NCI-H82 treated with DMSO at 0.1 percent for 48 hours (cell line): ENCODE measurements around the gene UNC93A.
"Not testable (repeated sequence)": the region's sequence is repeated elsewhere in the genome, so short reads cannot be mapped to it uniquely, and the experiment has no call there.

Experiments
- DNase-seq: peaks from one replicate; lab custom pipeline; 2025; ENCODE audit not compliant: unreplicated experiment; lab: John Stamatoyannopoulos, UW

The UNC93A gene

DNA sequence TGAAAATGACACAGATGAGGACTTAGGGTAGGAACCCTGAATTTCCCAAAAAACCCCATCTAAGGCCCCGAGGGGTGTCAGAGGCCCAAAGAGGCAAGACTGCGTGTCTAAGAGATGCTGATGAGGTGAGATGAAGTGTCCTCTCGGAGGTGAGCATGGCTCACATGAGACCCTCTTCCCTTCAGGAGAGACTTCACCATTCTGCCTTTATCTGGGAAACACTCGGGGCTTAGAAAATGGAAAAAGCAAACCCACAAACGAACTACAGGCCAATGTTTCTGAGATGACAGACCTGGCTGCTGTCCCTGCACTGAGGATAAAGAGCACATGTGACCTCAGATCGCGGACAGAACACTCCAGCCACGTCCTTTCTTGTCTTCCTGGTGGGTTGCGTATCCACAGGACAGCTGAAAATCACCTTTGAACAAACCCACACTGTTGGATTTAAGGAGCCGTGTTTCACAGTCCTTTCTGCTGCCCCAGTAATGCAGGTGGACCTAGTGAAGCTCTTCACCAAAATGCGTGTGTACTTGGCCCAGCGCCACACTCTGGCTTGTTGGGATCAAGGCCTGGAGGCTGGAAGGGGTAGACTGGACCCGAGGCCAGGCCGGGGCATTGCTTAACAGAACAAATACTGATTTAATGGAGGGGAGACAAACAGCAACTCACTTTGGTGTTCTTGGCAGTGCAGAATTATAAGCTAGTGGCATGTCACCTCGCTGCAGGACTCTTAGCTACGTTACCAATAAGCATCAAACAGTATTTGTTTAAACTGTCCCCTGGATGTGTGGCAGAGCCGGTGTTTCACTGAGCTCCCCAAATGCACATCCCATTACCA is 18.5 kb downstream of the UNC93A start:
- DNase-seq = not testable (repeated sequence)

DNA sequence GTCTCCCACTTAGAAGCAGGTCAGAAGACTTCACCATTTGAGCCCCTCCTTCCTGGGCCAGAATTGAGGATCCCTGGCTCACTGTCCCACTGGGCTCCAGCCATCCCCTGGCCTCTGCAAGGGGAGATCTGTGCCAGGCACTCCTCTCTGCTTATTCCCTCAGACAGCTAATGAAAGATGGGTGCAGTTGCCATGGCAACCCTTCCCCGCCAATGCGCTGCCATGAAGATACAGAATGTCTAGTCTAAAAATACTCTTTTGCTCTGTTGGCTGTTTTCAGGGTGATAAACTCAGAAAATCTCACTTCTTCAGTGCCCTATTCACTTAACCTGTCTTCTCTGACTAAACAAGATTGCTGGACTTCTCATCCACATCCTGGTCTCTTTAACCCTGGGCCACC is 20.2 kb downstream of the UNC93A start:
- no peak for DNase-seq

DNA sequence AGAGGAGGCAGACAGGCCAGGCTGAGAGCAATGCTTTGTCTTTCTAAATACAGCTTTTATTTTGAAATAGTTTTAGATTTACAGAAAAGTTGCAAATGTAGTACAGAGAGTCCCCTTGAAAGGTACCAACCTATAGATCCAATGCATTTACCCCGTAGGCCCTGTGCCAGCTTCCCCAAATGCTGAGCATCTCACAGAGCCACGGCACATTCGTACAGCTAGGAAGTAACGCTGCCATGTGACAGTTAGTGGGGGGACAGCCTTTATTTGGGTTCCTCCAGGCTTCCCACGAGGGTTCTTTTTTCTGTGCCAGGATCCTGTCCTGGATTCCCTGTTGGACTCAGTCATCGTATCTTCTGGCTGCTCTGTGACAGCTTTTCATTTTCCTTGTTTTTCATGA is 20.6 kb downstream of the UNC93A start:
- DNase-seq = not testable (repeated sequence)

DNA sequence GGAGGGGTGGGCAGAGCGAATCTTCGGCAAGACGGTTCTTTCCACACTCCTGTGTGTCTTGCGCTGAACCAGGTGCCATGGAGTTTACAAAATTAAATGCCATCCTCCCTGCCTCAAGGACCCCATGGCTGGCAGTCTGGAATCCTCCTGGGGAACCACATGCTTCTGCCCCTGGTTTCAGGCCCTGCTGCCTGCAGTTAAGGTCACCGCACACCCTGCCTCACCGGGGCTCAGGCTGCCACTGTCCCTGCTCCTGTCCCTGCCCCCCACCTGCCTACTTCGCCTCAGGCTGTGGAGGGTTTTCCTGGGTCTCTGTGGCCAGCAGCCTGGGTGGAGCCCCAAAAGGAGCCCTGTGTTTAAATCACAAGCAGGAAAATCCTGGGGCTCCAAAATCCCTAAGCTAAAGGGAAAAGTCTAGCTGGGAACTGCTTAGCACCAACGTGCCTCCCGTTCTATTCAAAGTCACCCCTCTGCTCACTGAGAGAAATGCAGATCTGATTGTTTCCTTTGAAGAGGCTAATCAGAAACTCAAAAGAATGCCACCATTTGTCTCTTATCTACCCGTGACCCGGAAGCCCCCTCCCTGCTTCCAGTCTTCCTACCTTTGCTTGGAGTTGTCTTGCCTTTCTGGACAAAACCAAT is 23.2 kb downstream of the UNC93A start:
- no peak for DNase-seq

DNA sequence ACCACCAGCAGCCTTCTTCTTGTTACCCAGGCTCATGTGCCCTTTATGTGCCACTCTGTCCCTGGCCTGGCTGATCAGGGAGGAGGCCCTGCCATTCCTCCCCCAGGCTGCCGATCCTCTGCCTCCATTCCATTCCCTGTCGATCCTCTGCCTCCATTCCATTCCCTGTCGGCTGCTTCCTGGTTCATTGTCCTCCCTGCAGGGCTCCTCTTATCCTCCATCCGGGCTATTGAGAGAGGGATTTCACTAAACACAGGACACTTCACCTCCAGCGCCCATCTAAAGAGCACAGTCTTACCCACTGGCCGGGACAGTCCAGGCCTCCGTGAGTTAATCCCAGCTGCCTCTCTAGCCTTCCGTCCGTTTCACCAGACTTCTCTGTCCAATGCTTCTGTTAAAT is 26.1 kb downstream of the UNC93A start:
- no peak for DNase-seq

DNA sequence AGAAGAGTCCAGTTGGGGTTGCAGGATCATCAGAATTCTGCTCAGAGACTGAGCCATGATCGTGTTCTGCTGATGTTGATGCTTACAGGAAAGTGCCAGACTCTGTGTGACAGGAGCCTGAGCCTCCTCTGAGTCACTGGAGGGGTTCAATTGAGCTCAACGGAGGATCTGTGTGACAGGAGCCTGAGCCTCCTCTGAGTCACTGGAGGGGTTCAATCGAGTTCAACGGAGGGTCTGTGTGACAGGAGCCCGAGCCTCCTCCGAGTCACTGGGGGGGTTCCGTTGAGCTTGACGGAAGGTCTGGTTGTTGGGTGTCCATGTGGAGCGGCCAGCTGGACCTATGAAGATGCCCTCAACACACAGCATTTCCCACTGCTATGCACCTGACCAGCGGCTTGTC is 27.2 kb downstream of the UNC93A start:
- DNase-seq = not testable (repeated sequence)

DNA sequence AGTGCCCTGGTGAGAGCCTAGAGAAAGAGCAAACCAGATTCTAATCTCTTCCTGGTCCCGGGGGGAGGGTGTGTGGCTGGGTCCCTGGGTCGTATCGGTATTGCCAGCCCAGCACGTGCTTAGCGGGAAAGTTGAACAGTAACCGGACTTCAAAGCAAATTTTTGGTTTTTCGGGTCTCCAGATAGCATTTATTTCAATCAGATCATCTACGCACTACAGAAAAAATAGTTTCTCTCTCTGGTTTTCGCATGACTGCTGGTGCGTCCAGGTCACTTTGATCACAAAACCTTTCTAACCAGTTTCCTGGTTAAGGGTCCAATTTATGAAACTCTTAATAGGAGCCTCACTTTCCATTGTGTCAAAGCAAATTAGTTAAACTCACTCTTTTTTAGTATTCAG is 27.7 kb downstream of the UNC93A start:
- DNase-seq = not testable (repeated sequence)

DNA sequence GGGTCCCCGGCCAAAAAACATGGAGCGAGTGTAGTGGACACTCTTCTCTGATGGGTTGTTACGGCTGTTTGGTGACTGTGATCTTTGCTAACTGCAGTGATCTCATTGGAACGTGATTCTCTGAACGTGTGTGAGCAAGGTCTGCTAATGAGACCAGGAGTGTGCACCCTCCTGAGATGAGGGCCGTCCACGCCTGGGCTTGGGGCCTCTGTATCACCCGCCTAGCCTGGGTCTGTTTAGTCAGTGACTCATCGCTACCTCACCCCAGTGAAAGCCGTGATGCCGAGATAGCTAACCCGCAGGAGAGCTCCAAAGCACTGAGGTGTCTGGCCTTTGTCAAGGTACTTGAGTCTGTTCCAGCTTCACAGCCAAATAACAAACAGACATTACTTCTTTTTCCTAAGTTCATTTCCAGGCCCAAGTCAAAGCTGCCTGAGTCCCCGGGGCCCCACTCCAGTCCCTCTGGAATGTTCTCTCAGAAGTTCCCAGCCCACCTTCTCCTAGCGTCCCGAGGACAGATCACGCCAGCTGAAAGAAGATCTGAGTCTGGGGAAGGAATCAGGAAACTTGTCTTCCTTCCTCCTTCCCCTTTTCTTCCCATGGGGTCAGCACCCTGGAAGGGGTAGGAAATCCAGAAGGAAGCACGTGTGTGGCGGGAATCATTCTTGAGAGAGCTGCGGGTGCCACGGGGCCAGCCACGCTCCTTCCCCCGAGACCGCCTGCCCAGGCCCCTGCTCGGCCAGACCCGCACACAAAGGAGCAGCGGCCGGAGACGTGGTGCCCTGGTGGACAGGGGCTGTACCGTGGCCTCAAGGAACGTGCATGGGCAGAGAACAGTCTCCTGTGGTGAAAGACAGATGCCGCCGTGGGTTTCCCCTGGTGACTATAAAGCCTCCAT is 29.0 kb downstream of the UNC93A start:
- not testable (repeated sequence) for DNase-seq

DNA sequence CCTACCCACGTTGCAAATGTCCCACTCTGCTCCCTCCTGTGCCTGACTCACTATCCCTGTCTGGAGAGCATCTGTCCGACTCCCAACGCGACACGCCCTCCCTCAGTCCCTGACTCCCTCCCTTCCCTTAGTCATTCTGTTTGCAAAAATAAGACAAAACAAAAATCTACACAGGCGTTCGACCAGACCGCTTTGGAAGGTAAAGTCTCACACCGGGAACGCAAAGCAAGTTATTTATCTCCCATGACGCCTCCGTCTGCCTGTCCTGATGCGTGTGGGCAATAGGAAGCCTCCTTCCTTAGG is 29.6 kb downstream of the UNC93A start:
- not testable (repeated sequence) for DNase-seq

DNA sequence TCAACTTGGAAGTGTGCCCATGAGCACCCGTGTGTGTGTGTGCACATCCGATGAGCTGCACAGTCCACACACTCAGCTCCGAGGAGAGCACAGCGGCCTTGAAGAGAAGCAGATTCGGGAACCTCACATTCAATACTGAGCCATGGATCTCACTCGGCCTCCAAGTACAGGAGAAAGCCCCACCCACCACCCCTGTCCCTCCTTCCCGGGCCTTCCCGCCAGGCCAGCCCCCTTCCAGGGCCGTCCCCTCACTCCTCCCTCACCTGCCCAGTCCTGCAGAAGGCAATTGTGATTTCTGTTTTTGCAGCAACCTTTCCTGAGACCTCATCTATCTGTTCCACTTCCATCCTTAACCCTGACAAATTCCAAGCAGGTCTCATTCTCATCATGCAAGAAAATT is 30.1 kb downstream of the UNC93A start:
- not testable (repeated sequence) for DNase-seq

DNA sequence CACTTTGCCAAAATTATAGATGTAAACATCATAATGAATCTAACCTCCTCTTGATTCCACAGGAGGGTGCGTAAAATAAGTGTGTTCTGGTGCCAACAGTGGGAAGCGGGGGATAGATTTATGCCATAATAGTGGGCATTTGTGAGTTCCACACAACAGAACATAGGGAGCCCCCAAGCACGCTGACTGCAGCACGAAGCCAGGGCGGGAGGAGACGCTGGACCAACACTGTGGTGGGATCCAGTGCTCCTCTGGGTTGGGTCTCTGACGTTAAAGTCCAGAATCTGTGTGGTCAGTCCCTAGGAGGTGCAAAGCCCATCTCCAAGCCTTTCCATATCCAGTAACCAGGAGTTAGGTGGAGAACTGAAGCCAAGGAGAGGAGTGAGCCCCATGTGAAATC is 32.0 kb downstream of the UNC93A start:
- DNase-seq = no peak

DNA sequence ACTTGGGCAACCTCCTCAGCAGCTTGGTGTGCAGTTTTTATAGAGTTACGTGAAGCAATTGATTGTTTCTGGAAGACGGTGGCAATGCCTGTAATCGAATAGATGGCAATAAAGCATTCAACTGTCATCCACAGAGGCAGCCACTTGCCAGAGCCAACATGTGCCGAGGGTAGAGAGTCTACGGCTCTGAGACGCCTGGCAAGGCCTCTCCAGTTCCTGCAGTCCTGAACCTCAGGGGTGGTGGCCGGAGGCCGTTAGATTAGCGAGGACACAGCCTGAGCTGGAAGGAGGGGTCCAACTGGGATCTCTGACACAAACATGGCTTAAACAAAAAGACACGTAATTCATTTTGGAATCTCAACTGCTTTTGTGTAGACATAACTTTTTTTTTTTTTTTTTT is 33.0 kb downstream of the UNC93A start:
- no peak for DNase-seq

DNA sequence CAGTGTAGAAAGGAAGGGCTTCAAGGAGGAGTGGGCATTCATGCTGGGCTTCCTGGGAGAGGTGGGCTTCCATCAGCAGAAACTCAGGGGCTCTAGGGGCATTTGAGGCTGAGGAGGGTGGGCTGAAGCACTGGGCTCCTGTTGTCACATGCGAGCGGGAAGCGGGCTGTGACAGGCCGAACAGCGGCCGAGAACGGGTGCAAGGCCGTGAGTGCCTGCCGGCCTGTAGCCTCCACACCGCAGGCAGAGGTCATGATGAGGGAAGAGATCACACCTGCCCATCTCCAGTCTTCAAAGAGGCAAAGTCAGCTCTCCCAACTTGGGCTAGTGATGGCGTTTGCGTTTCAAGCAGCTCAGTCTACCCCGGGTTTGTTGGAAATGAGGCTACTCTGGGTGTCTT is 34.7 kb downstream of the UNC93A start:
- DNase-seq = no peak

DNA sequence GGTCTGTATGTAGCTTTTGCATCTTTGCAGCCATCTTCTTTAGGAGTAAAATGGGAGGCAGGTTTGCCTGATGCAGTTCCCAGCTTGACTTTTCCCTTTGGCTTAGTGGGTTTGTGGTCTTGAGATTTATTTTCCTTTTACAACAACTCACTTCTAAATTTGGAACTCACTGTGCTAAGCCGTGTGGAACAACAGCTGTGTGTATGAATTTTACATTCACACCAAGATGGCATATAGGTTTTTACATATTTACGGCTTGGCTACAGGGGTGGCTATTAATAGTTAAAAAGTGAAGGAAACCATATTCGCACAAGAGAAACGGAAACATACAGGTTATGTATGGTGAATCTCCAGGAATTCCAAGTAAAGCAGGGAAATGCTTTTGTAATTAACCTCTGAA is 36.3 kb downstream of the UNC93A start:
- DNase-seq = no peak

DNA sequence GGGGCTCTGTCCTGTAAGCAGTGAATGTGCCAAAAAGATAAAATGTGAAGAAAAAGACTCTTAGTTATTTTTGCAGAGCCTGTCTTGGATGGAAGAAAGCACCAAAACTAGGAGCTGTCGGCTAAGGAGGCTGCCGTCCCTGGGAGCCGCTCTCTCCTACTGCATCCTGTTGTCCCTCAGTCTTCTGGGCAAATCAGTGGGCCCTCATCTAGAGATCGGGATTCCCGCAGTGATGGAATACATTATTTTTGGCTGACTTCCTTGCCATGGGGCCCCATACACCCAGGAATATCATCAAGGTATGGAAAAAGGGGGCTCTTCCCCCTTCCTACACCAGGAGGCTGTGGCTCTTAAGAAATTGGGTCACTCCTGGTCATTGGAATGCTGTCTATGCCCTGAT is 37.0 kb downstream of the UNC93A start:
- no peak for DNase-seq

DNA sequence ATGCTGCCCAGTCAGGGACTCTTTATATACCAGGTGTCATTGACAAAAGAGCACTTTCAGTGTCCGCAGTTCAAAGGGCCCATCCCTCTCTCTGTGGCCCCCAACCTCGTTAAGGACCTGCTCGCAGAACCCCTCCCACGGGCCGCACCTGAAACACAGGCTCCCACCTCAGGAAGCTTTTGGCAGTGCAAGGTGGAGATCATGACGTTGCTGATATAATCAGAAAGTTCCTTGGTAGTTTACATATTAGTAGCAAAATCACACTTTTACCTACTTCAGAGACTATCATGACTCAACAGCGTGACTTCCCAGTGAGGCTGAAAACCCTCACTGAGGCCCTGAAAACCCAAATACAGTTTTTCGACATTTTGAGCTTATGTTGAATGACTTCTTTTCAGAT is 37.9 kb downstream of the UNC93A start:
- DNase-seq = no peak

DNA sequence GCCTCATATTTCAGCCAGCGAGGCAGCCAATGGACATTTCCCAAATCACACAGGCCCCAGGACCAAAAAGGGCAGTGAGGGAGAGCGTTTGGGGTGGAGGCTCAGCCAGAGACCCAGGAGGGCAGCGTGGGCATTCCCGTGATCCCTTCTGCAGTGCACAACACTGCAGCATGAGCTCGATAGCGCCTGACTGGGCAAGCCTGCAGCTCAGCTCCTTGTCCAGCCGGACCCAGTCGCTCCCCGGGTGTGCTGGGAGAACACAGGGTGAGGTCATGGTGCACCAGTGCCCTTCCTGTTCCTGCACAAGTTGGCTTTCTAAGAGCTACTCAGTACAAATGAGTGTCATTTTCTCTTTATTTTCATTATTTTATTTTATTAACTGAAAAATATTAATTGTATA is 39.6 kb downstream of the UNC93A start:
- DNase-seq = no peak

DNA sequence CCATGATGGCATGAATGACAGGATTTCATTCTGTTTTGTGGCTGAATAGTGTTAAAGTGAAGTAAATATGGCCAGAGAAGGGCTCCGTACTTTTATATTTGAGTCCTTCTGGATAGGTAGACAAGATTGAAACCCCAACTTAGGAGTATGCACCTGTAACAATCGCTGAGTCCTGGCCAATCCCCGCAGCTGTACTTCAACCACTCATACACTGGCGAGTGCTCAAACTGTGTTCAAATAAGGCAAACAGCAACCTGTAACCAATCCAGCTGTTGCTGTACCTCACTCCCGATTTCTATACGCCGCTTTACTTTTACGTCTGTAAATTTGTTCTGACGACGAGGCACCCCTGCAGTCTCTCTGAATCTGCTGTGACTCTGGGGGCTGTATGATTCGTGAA is 40.5 kb downstream of the UNC93A start:
- DNase-seq = no peak

DNA sequence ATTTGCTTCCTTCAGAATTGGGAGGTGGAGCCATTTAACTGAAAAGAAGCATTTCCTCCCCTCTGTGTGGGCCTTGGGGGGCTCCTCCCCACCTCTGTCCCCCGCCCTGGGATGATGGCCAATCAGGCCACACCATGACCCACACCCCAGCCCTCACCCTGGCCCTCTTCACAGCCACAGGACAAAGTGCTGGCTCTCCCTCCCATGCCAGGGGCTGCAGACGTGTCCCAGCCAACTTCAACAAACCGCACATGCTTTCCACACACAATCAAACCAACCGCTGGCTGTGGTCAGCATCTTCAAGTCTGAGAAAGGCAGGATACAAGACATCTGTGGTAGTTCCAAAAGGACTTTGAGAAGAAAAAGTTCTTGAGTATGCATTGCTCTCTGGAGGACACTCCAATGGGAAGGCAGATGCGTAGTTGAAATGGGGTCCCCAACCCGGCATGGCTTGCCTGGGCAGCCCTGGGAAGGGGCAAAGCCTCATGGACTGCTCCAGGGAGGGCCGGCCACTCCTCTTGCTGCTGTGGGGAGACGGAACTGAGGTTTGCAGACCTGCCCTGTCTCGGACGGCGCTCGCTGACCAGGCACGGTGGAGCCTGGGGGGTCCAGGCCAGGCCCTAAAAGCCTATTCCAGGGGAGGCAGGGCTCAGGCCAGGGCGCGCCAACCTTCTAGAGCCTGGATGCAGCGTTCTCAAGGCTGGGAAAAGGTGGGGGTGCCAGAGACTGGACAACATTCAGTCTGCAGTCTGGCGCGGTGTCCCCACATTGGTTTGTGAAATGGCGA is 45.9 kb downstream of the UNC93A start:
- DNase-seq = no peak

DNA sequence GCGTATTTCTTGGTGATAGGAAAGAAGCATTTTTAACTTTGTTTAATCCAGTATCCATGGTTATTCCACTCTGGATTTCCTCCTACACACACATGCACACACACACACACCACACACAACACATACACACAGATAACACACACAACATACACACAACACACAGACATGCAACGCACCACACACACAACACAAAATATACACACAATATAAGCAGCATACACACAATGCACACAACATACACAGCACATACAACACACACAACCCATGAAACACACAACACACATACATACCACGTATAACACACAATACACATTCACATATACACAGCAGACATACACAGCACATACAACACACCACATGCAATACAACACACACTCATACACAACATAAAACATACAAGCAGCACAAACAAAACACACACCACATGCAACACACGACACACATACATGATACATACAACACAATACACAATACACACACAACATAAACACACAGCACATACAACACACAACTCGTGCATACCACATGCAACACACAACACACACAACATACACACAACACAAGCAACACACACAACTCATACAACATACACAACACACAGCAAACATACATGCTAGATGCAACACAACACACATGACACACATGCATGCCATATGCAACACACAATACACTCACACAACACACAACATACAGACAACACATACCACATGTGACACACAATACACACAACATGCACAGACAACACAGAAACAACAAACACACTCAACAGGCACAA is 46.7 kb downstream of the UNC93A start:
- no peak for DNase-seq
